Psoas muscle (tissue), 8 donors: ENCODE measurements around the gene DENND5A. TPM values are rescaled to one million over a fixed set of nuclear protein-coding genes. Genes with fewer than 3 reads are reported as not detected.

Source experiments
- ATAC-seq, 4 donors: fragments of 200-7000 bp; cut with Tn5 transposase; one replicate each; pipeline ENCODE4 v1.9.1; 2020; ENCODE audit warnings: moderate library complexity in 3 of 4, mild to moderate bottlenecking in 2 of 4
- DNase-seq, 2 donors: peaks; one replicate each; pipeline ENCODE4 v3.0.0-alpha.2; 2020
- H3K27ac ChIP-seq: fragments of 200-600 bp; one replicate; pipeline ENCODE4 v1.8.0; 2022
- H3K27me3 ChIP-seq, 3 donors: fragments of 200-600 bp in 1 of 3; one replicate each; pipeline versions ENCODE4 v1.6.1 to v1.8.0; 2013 to 2022; ENCODE audit warnings: low read length in 2 of 3, mild to moderate bottlenecking in 2 of 3, moderate library complexity in 1 of 3; ENCODE audit not compliant: insufficient read depth in 3 of 3
- H3K36me3 ChIP-seq, 2 donors: fragments of 200-600 bp in 1 of 2; one replicate each; pipeline versions ENCODE4 v1.6.1 to v1.8.0; 2013 to 2022; ENCODE audit warnings: low read depth in 1 of 2, mild to moderate bottlenecking in 1 of 2, moderate library complexity in 1 of 2; ENCODE audit not compliant: insufficient read depth in 1 of 2
- H3K4me1 ChIP-seq: fragments of 200-600 bp; one replicate; pipeline ENCODE4 v1.8.0; 2022
- H3K4me3 ChIP-seq: fragments of 200-600 bp; one replicate; pipeline ENCODE4 v1.8.0; 2022; ENCODE audit warnings: mild to moderate bottlenecking
- H3K9me3 ChIP-seq: fragments of 200-600 bp; one replicate; pipeline ENCODE4 v1.8.0; 2022
- CTCF ChIP-seq: fragments of 200-600 bp; IDR thresholded peaks from one replicate; pipeline ENCODE4 v1.8.0; 2022; ENCODE audit warnings: antibody characterized with exemption
- WGBS, 3 donors: extraction: QIAGEN DNeasy Blood & Tissue Kit; methylation state at CpG; one replicate each; pipeline versions ENCODE4 v1.1.6 to v1.1.7; 2013; 5-methylcytosine and 5-hydroxymethylcytosine counted together
- intact Hi-C, 2 donors: fragments of 100-400 bp; cut with DNase I; formaldehyde crosslinking; loops; one replicate each; pipeline versions ENCODE4 v1.11.0 to v1.14.2; 2022
- polyA plus RNA-seq, 3 donors: library from polyadenylated mRNA; stranded (reverse); fragments of 200-250 nt; gene quantifications; one replicate each; pipeline ENCODE4 v1.2.3, GENCODE V29; 2013
- total RNA-seq, 4 donors: library from RNA; stranded (reverse); fragmentation: NEBNext Ultra II Directional in 2 of 4; extraction: Animal tissue kit (Norgen Biotek cat#: 25700) in 2 of 4; gene quantifications; one replicate each; pipeline versions ENCODE4 v1.2.1 to v1.2.4, GENCODE V29; 2021 to 2023
- donor health status: healthy with polysubstance abuse.
- donor health status: DM: no; HTN: no; CAD: no; lungs with moderate emphysema.
- donor health status: Bipolar disorder and iron deficiency.
- donor health status: healthy.
- donor health status: DM: yes; HTN: yes; CAD: no.
- donor health status: DM: no; HTN: no; CAD: no.
- donor health status: DM: no; HTN: no; CAD: no.
- donor health status: DM: yes; HTN: yes; CAD: no.

DENND5A gene
- total and polyA plus RNA-seq, 7 donors = 27.2 to 82.1 (median 30.8) TPM

- no peaks in the 10 kb centered on the region for H3K9me3 ChIP-seq
- no peak for DNase-seq
- H3K4me1 ChIP-seq = no peaks in the 10 kb centered on the region
- peak in 3 of 4 donors; percentile 21 to 47 (median 45) for ATAC-seq
- H3K27me3 ChIP-seq = peaks cover 0 to 32% (median 4%) of the 10 kb centered on the region in 3 donors
- peak within 1 kb of the TSS; percentile 68 for H3K4me3 ChIP-seq
- WGBS, 3 donors = 1 to 3% (median 2%) methylated on average over 32 to 113 of the region's 113 CpGs
- intact Hi-C loops = loop anchor here in 1 of 2 donors (5.0 kb wide), 1 partner anchor 36 kb away; no protein-coding TSS in a partner anchor
- no peak within 1 kb of the TSS for H3K27ac ChIP-seq
- no peaks in the 10 kb centered on the region for H3K36me3 ChIP-seq
- TF ChIP-seq CTCF = no peak
These were observed 173.9 kb downstream of the DENND5A start, which contains the start of gene SCUBE2 for GRCh38 chr11:9091044-9091922. TSS of gene SCUBE2 (minus strand) at chr11:9091599. CDS start at chr11:9091528, 71 bp downstream.

GRCh38 chr11:9090488-9091043 lies 174.6 kb downstream of the DENND5A start:
- no peaks in the 10 kb centered on the region for H3K4me1 ChIP-seq
- no peaks in the 10 kb centered on the region for H3K36me3 ChIP-seq
- intact Hi-C loops = loop anchor here in 1 of 2 donors (5.0 kb wide), 1 partner anchor 37 kb away; no protein-coding TSS in a partner anchor
- H3K27me3 ChIP-seq = peaks cover 0 to 32% (median 2%) of the 10 kb centered on the region in 3 donors
- WGBS, 3 donors = 29 to 41% (median 34%) methylated on average over 20 of the region's 20 CpGs
- no peak overlapping the region for H3K27ac ChIP-seq
- ATAC-seq (no peak), DNase-seq (no peak)
- peak overlapping the region; percentile 68 for H3K4me3 ChIP-seq
- no peak for TF ChIP-seq CTCF
- no peaks in the 10 kb centered on the region for H3K9me3 ChIP-seq

- Histone ChIP-seq H3K27ac (no peak overlapping the region), H3K9me3 (no peaks in the 10 kb centered on the region), H3K27me3 (peaks cover 0 to 32% (median 2%) of the 10 kb centered on the region in 3 donors), H3K36me3 (no peaks in the 10 kb centered on the region), H3K4me1 (no peaks in the 10 kb centered on the region), H3K4me3 (no peak overlapping the region)
- DNase-seq (no peak), ATAC-seq (no peak)
- intact Hi-C loops = loop anchor here in 1 of 2 donors (5.0 kb wide), 1 partner anchor 38 kb away; no protein-coding TSS in a partner anchor
- 59 to 81% (median 70%) methylated on average over 6 of the region's 6 CpGs for WGBS, 3 donors
- no peak for TF ChIP-seq CTCF
These were observed 175.5 kb downstream of the DENND5A start for GRCh38 chr11:9089636-9090035.

GRCh38 chr11:9089061-9089460 lies 176.1 kb downstream of the DENND5A start:
- ATAC-seq (no peak), DNase-seq (no peak)
- 24 to 45% (median 42%) methylated on average over 3 of the region's 3 CpGs for WGBS, 3 donors
- Histone ChIP-seq H3K36me3 (no peaks in the 10 kb centered on the region), H3K27me3 (peaks cover 0 to 32% (median 2%) of the 10 kb centered on the region in 3 donors), H3K4me1 (no peaks in the 10 kb centered on the region), H3K27ac (no peak overlapping the region), H3K9me3 (no peaks in the 10 kb centered on the region), H3K4me3 (no peak overlapping the region)
- intact Hi-C loops = no loop called here
- TF ChIP-seq CTCF = no peak

Other genes starting within 250 kb of the DENND5A start
- 1 to 10 TPM; 1.2 to 2.2 (median 1.5) TPM for gene SCUBE2, start 173.8 kb downstream of the DENND5A start, total RNA-seq
- 1 to 10 TPM; 1.4 to 4.3 (median 1.7) TPM for gene SCUBE2, start 173.8 kb downstream of the DENND5A start, polyA plus RNA-seq
- 10 to 100 TPM; 12.2 to 14.6 (median 13.8) TPM for gene TMEM41B, start 49.2 kb upstream of the DENND5A start, total RNA-seq
- 10 to 100 TPM in 2 of 3 donors, 1 to 10 TPM in 1; 5.7 to 62.6 (median 18.7) TPM for gene TMEM41B, start 49.2 kb upstream of the DENND5A start, polyA plus RNA-seq
- gene IPO7, start 119.3 kb upstream of the DENND5A start, total RNA-seq = 100 to 1,000 TPM; 222 to 355 (median 261) TPM
- 100 to 1,000 TPM; 110 to 261 (median 247) TPM for gene IPO7, start 119.3 kb upstream of the DENND5A start, polyA plus RNA-seq
- gene ZNF143, start 195.7 kb upstream of the DENND5A start, total RNA-seq = 10 to 100 TPM; 22.6 to 27.9 (median 23.8) TPM
- 10 to 100 TPM; 21.1 to 25.4 (median 25.2) TPM for gene ZNF143, start 195.7 kb upstream of the DENND5A start, polyA plus RNA-seq